ENCODE measurements around the gene APLP2. TPM values are rescaled to one million over a fixed set of nuclear protein-coding genes. Genes with fewer than 3 reads are reported as not detected.

The APLP2 gene
- total RNA-seq, 8 experiments from 2014 or later, result 125 to 1,363 (median 350) TPM

- peak; percentile 75 to 91 (median 88) for ATAC-seq (replicated peaks in 6 of 8)
- no peak overlapping the region for H3K27ac ChIP-seq
Measured at GRCh38 chr11:130037881-130038585, 31.7 kb upstream of the APLP2 start.

GRCh38 chr11:130040281-130040940 is 29.3 kb upstream of the APLP2 start:
- Histone ChIP-seq H3K4me3 (no peak overlapping the region), H3K27ac (no peak overlapping the region), H3K4me1 (replicated peaks in 1 of 2) (peaks cover 0 to 5% of the 10 kb centered on the region in 2 donors)
- ATAC-seq (replicated peaks in 6 of 8), result no peak
- WGBS, 10 experiments, result 87 to 100% (median 94%) methylated on average over 3 to 37 of the region's 49 CpGs; no CpG with 5 or more reads in 2 of the 10 experiments
- in situ Hi-C loops (cut with MboI; ENCODE audit: low pct_unique_long_range_greater_than_20kb in 2 of 9, low sequenced_read_pairs in 9 of 9, unreplicated experiment in 9 of 9), result no loop called here

More at GRCh38 chr11:130037881-130038585, 31.7 kb upstream of the APLP2 start:
- H3K4me1 ChIP-seq (replicated peaks in 1 of 2), result peaks cover 0 to 5% of the 10 kb centered on the region in 2 donors
- 0 to 81% (median 53%) methylated on average over 2 to 7 of the region's 7 CpGs; no CpG with 5 or more reads in 1 of the 10 experiments for WGBS, 10 experiments
- no peak overlapping the region for H3K4me3 ChIP-seq
- in situ Hi-C loops (cut with MboI; ENCODE audit: low pct_unique_long_range_greater_than_20kb in 2 of 9, low sequenced_read_pairs in 9 of 9, unreplicated experiment in 9 of 9), result no loop called here

GRCh38 chr11:130042093-130042591 is 27.6 kb upstream of the APLP2 start:
- Histone ChIP-seq H3K4me1 (replicated peaks in 1 of 2) (peaks cover 0 to 5% of the 10 kb centered on the region in 2 donors), H3K4me3 (no peak overlapping the region), H3K27ac (no peak overlapping the region)
- ATAC-seq (replicated peaks in 6 of 8), result peak in 5 of 8 experiments; percentile 12 to 83 (median 50)
- in situ Hi-C loops (cut with MboI; ENCODE audit: low pct_unique_long_range_greater_than_20kb in 2 of 9, low sequenced_read_pairs in 9 of 9, unreplicated experiment in 9 of 9), result no loop called here
- WGBS, 10 experiments, result 44 to 100% (median 88%) methylated on average over 1 to 12 of the region's 16 CpGs; no CpG with 5 or more reads in 3 of the 10 experiments

DNA sequence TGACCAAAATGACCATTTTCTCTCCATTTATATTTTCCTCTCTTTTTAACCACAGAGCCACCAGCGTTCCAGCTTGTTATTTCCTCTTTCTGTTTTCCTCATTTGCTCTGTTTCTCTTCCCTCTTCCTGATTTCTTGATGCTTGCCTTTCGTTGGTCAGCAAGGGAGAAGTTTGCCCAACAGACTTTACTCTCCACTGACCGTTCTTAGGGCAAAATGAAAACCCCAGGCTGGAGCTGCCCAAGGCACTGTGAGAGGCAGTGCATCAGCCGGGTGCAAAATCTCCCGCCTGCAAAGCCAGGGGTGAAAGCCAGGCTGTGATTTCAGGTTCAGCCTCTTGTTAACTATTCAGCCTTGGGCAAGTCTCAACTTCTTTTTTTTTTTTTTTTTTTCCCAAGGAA is 26.1 kb upstream of the APLP2 start:
- no peak overlapping the region for H3K27ac ChIP-seq
- no peaks in the 10 kb centered on the region for H3K4me1 ChIP-seq (replicated peaks in 1 of 2)
- in situ Hi-C loops (cut with MboI; ENCODE audit: low pct_unique_long_range_greater_than_20kb in 2 of 9, low sequenced_read_pairs in 9 of 9, unreplicated experiment in 9 of 9), result no loop called here
- 24 to 100% (median 74%) methylated on average over 1 to 5 of the region's 5 CpGs for WGBS, 10 experiments
- no peak overlapping the region for H3K4me3 ChIP-seq
- no peak for ATAC-seq (replicated peaks in 6 of 8)

- H3K4me1 ChIP-seq (replicated peaks in 1 of 2), result no peaks in the 10 kb centered on the region
- in situ Hi-C loops (cut with MboI; ENCODE audit: low pct_unique_long_range_greater_than_20kb in 2 of 9, low sequenced_read_pairs in 9 of 9, unreplicated experiment in 9 of 9), result no loop called here
- ATAC-seq (replicated peaks in 6 of 8), result no peak
- no peak overlapping the region for H3K27ac ChIP-seq
- WGBS, 10 experiments, result 29 to 100% (median 78%) methylated on average over 1 of the region's 1 CpG; no CpG with 5 or more reads in 1 of the 10 experiments
- no peak overlapping the region for H3K4me3 ChIP-seq
Measured at GRCh38 chr11:130047141-130047540, 22.6 kb upstream of the APLP2 start.

GRCh38 chr11:130049328-130049771 is 20.3 kb upstream of the APLP2 start:
- Histone ChIP-seq H3K4me3 (no peak overlapping the region), H3K27ac (no peak overlapping the region), H3K4me1 (replicated peaks in 1 of 2) (no peaks in the 10 kb centered on the region)
- ATAC-seq (replicated peaks in 6 of 8), result peak in 3 of 8 experiments; percentile 54 to 90 (median 83)
- no CpG with 5 or more reads among the region's 1 CpG for WGBS, 10 experiments
- in situ Hi-C loops (cut with MboI; ENCODE audit: low pct_unique_long_range_greater_than_20kb in 2 of 9, low sequenced_read_pairs in 9 of 9, unreplicated experiment in 9 of 9), result no loop called here

- H3K27ac ChIP-seq, result no peak overlapping the region
- no peak overlapping the region for H3K4me3 ChIP-seq
- ATAC-seq (replicated peaks in 6 of 8), result peak in 4 of 8 experiments; percentile 16 to 80 (median 54)
- peaks cover 0 to 2% of the 10 kb centered on the region in 2 donors for H3K4me1 ChIP-seq (replicated peaks in 1 of 2)
- in situ Hi-C loops (cut with MboI; ENCODE audit: low pct_unique_long_range_greater_than_20kb in 2 of 9, low sequenced_read_pairs in 9 of 9, unreplicated experiment in 9 of 9), result no loop called here
- WGBS, 10 experiments, result 40 to 70% (median 52%) methylated on average over 1 to 2 of the region's 2 CpGs; no CpG with 5 or more reads in 7 of the 10 experiments
Measured at GRCh38 chr11:130050257-130050656, 19.4 kb upstream of the APLP2 start.

GRCh38 chr11:130051082-130051481 is 18.6 kb upstream of the APLP2 start:
- Histone ChIP-seq H3K27ac (no peak overlapping the region), H3K4me3 (no peak overlapping the region), H3K4me1 (replicated peaks in 1 of 2) (peaks cover 0 to 5% of the 10 kb centered on the region in 2 donors)
- ATAC-seq (replicated peaks in 6 of 8), result peak in 1 of 8 experiments; percentile 8
- in situ Hi-C loops (cut with MboI; ENCODE audit: low pct_unique_long_range_greater_than_20kb in 2 of 9, low sequenced_read_pairs in 9 of 9, unreplicated experiment in 9 of 9), result no loop called here
- 43 to 100% (median 100%) methylated on average over 1 of the region's 1 CpG; no CpG with 5 or more reads in 2 of the 10 experiments for WGBS, 10 experiments

DNA sequence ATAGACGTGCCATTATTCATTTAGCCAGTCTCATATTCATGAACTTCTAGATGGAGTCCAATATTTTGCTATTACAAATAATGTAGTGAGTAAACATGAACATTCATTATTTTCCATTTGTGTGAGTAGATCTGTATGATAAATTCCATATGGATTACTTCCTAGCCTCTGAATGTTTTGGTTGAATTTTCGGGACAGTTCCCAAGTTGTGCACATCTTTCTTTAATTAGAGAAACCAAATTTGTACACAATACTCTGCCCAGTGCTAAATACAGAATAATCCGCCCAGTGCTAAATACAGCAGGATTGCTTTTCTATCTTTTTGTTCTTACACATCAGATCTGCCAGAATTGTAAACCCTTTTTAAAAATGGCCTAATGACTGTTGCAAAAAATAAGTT is 17.1 kb upstream of the APLP2 start:
- H3K4me1 ChIP-seq (replicated peaks in 1 of 2), result peaks cover 0 to 5% of the 10 kb centered on the region in 2 donors
- H3K4me3 ChIP-seq, result no peak overlapping the region
- 0 to 88% (median 40%) methylated on average over 1 to 3 of the region's 3 CpGs; no CpG with 5 or more reads in 1 of the 10 experiments for WGBS, 10 experiments
- in situ Hi-C loops (cut with MboI; ENCODE audit: low pct_unique_long_range_greater_than_20kb in 2 of 9, low sequenced_read_pairs in 9 of 9, unreplicated experiment in 9 of 9), result no loop called here
- peak in 1 of 8 experiments; percentile 53 for ATAC-seq (replicated peaks in 6 of 8)
- no peak overlapping the region for H3K27ac ChIP-seq

DNA sequence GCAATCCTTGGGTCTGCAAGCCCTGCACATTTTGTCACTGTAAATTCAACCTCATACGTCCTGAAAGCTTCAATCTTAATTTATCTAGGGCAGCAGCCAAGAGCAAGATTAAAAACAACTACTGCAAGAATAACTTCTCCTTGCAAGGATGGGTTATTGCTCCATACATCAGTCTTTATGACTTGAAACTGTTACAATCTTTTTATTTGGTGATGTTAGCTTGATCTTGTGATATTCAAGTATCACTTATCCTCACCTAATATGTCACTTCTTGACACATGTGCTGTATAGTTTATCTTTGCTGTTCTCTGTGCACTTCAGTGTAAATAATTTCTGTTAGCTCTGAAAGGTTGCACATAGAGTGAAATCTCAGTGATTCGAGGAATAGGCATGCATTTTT is 14.7 kb upstream of the APLP2 start:
- no peak overlapping the region for H3K27ac ChIP-seq
- ATAC-seq (replicated peaks in 6 of 8), result peak in 4 of 8 experiments; percentile 18 to 23 (median 22)
- H3K4me1 ChIP-seq (replicated peaks in 1 of 2), result peaks cover 0 to 5% of the 10 kb centered on the region in 2 donors
- in situ Hi-C loops (cut with MboI; ENCODE audit: low pct_unique_long_range_greater_than_20kb in 2 of 9, low sequenced_read_pairs in 9 of 9, unreplicated experiment in 9 of 9), result no loop called here
- 19 to 100% (median 37%) methylated on average over 1 to 2 of the region's 2 CpGs; no CpG with 5 or more reads in 2 of the 10 experiments for WGBS, 10 experiments
- H3K4me3 ChIP-seq, result no peak overlapping the region

- ATAC-seq (replicated peaks in 6 of 8), result peak in 4 of 8 experiments; percentile 19 to 79 (median 62)
- H3K27ac ChIP-seq, result no peak overlapping the region
Measured at GRCh38 chr11:130055617-130056016, 14.1 kb upstream of the APLP2 start.

GRCh38 chr11:130061017-130061416 is 8.7 kb upstream of the APLP2 start:
- 80 to 100% (median 100%) methylated on average over 1 of the region's 1 CpG; no CpG with 5 or more reads in 6 of the 10 experiments for WGBS, 10 experiments
- no peaks in the 10 kb centered on the region for H3K4me1 ChIP-seq (replicated peaks in 1 of 2)
- H3K27ac ChIP-seq, result no peak overlapping the region
- in situ Hi-C loops (cut with MboI; ENCODE audit: low pct_unique_long_range_greater_than_20kb in 2 of 9, low sequenced_read_pairs in 9 of 9, unreplicated experiment in 9 of 9), result no loop called here
- ATAC-seq (replicated peaks in 6 of 8), result no peak
- H3K4me3 ChIP-seq, result no peak overlapping the region

More at GRCh38 chr11:130055617-130056016, 14.1 kb upstream of the APLP2 start:
- peaks cover 0 to 5% of the 10 kb centered on the region in 2 donors for H3K4me1 ChIP-seq (replicated peaks in 1 of 2)
- no peak overlapping the region for H3K4me3 ChIP-seq
- WGBS, 10 experiments, result 0 to 100% (median 62%) methylated on average over 2 to 5 of the region's 5 CpGs; no CpG with 5 or more reads in 2 of the 10 experiments
- in situ Hi-C loops (cut with MboI; ENCODE audit: low pct_unique_long_range_greater_than_20kb in 2 of 9, low sequenced_read_pairs in 9 of 9, unreplicated experiment in 9 of 9), result no loop called here

DNA sequence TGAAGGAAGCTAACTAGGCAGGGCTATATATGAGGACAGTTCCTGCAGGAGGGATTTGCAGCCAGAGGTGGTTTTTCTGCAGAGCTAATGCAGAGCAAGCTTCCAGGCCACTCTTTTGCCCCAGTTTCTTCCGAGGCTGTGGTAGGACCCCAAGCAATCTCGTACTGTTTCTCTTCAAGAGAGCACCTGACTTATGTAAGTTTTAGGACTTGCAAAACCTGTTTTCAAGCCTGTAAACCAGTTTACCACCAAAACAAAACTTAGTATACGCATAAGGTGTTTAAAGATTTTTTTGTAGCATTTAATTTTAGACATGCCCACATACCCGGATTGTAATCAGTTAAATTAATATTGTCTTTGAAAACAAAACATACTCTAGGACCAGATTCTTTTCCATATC is 7.7 kb upstream of the APLP2 start:
- H3K4me3 ChIP-seq, result no peak overlapping the region
- 54 to 100% (median 83%) methylated on average over 2 to 4 of the region's 4 CpGs; no CpG with 5 or more reads in 1 of the 10 experiments for WGBS, 10 experiments
- in situ Hi-C loops (cut with MboI; ENCODE audit: low pct_unique_long_range_greater_than_20kb in 2 of 9, low sequenced_read_pairs in 9 of 9, unreplicated experiment in 9 of 9), result no loop called here
- peaks cover 0 to 4% of the 10 kb centered on the region in 2 donors for H3K4me1 ChIP-seq (replicated peaks in 1 of 2)
- no peak for ATAC-seq (replicated peaks in 6 of 8)
- H3K27ac ChIP-seq, result no peak overlapping the region
